Osteoblast (primary cell): ENCODE measurements around the gene B3GNT9. TPM values are rescaled to one million over a fixed set of nuclear protein-coding genes. Genes with fewer than 3 reads are reported as not detected.

Experiments used
- DNase-seq: peaks from one replicate; pipeline ENCODE4 v3.0.0; 2011; ENCODE audit warnings: low spot score, mixed read lengths; ENCODE audit not compliant: insufficient read length; ENCODE audit errors: missing footprints
- H2AFZ ChIP-seq: 2 replicates; pipeline ENCODE4 v1.6.0; 2011; ENCODE audit warnings: mild to moderate bottlenecking, low read length
- H3K27ac ChIP-seq: 2 replicates; pipeline ENCODE4 v1.5.1; 2011; ENCODE audit warnings: mild to moderate bottlenecking, low read depth, low read length, moderate library complexity
- H3K27me3 ChIP-seq: 2 replicates; pipeline ENCODE4 v1.6.0; 2012; ENCODE audit warnings: mild to moderate bottlenecking, control low read depth, inconsistent platforms, low read length, moderate library complexity; ENCODE audit not compliant: insufficient read depth
- H3K36me3 ChIP-seq: 2 replicates; pipeline ENCODE4 v1.5.1; 2011; ENCODE audit warnings: mild to moderate bottlenecking, low read length, control low read depth, moderate library complexity; ENCODE audit not compliant: insufficient read depth
- H3K4me1 ChIP-seq: 2 replicates; pipeline ENCODE4 v1.5.1; 2011; ENCODE audit warnings: mild to moderate bottlenecking, low read length, control low read depth, moderate library complexity; ENCODE audit not compliant: insufficient read depth
- H3K4me2 ChIP-seq: 2 replicates; pipeline ENCODE4 v1.6.0; 2011; ENCODE audit warnings: mild to moderate bottlenecking, low read length; ENCODE audit not compliant: insufficient read depth
- H3K4me3 ChIP-seq: fragments of 200-600 bp; sonication (generic); 3 replicates; pipeline ENCODE4 v1.5.1; 2012; ENCODE audit warnings: mild to moderate bottlenecking, low read length, inconsistent platforms; ENCODE audit not compliant: insufficient read depth
- H3K79me2 ChIP-seq: 2 replicates; pipeline ENCODE4 v1.6.0; 2012; ENCODE audit warnings: mild to moderate bottlenecking, low read length, control low read depth, inconsistent platforms; ENCODE audit not compliant: insufficient read depth
- H3K9me3 ChIP-seq: 2 replicates; pipeline ENCODE4 v1.5.1; 2011; ENCODE audit warnings: low read depth, low read length, control low read depth
- H4K20me1 ChIP-seq: 2 replicates; pipeline ENCODE4 v1.6.0; 2012; ENCODE audit warnings: mild to moderate bottlenecking, low read length, control low read depth; ENCODE audit not compliant: insufficient read depth
- total RNA-seq: library from RNA; depleted of rRNA; stranded (reverse); fragments of >200 nt; gene quantifications from 2 replicates; pipeline ENCODE4 v1.2.3, GENCODE V29; 2012
- TF ChIP-seq, protein P1 (sequence below): IDR thresholded peaks from 2 replicates; pipeline ENCODE4 v1.5.1; 2011; ENCODE audit warnings: mild to moderate bottlenecking, low read depth, low read length, moderate library complexity; ENCODE audit errors: extremely low read depth

Gene B3GNT9
- total RNA-seq, 1 donor = 58.6 TPM

DNA sequence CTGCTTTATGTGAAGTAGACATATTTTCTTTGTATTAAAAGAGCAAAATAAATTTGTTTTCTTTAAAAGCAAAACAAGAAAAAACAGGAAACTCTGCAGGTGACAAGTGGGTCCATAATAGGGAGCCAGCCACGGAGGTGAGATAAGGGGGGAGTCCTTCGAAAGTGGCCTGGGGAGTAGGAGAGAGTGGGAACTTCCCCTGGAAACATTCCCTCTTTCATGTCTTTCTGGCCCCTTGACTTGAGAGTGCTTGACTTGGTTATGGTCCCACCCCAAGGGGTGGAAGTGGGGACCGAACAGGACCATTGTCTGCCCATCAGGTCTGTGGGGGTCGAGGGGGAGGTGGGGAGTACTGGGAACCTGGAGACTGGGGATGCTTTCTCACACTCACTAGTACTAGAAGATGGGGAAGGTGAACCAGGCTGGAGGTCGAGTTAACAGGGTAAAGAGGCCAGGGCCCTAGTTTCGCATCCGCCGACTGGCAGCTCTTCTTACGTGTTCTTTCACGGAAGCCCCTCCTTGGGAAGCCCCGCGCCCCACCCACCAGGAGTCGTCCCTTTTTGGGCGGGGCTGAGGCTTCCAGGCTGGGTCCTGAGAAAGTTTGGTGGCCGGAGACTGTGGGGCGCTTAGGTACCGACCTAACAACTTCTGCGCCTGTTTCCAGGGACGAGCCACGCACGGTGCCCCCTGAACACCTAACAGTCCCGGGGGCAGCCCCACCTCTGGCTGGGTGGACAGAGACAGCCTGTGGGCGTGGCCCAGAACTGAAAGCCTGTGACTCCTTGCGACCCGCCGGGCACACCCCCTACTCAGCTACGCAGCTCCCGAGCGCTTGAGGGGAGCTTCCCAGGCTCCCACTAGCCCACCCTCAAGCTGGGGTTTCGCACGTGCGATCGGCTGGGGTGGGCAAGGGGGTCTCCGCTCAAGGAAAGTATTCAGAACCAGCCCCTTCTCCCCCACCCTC lies 8.1 kb upstream of the B3GNT9 start:
- Histone ChIP-seq H3K4me2 (peak overlapping the region; percentile 97), H3K4me1 (peaks cover 14% of the 10 kb centered on the region), H3K27ac (peak overlapping the region; percentile 37), H3K79me2 (peaks cover 4% of the 10 kb centered on the region), H3K36me3 (peaks cover 6% of the 10 kb centered on the region), H4K20me1 (peaks cover 52% of the 10 kb centered on the region), H2AFZ (peak overlapping the region; percentile 80), H3K27me3 (peaks cover 18% of the 10 kb centered on the region), H3K4me3 (peak overlapping the region; percentile 97), H3K9me3 (no peaks in the 10 kb centered on the region)
- DNase-seq = peak; percentile 97
- TF ChIP-seq, protein P1, sequence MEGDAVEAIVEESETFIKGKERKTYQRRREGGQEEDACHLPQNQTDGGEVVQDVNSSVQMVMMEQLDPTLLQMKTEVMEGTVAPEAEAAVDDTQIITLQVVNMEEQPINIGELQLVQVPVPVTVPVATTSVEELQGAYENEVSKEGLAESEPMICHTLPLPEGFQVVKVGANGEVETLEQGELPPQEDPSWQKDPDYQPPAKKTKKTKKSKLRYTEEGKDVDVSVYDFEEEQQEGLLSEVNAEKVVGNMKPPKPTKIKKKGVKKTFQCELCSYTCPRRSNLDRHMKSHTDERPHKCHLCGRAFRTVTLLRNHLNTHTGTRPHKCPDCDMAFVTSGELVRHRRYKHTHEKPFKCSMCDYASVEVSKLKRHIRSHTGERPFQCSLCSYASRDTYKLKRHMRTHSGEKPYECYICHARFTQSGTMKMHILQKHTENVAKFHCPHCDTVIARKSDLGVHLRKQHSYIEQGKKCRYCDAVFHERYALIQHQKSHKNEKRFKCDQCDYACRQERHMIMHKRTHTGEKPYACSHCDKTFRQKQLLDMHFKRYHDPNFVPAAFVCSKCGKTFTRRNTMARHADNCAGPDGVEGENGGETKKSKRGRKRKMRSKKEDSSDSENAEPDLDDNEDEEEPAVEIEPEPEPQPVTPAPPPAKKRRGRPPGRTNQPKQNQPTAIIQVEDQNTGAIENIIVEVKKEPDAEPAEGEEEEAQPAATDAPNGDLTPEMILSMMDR = no peak

- H3K27ac ChIP-seq = no peak overlapping the region
- H3K9me3 ChIP-seq = no peaks in the 10 kb centered on the region
- peaks cover 9% of the 10 kb centered on the region for H3K27me3 ChIP-seq
- TF ChIP-seq, protein P1 = no peak
- no peak overlapping the region for H2AFZ ChIP-seq
- peaks cover 4% of the 10 kb centered on the region for H3K79me2 ChIP-seq
- H3K4me1 ChIP-seq = peaks cover 11% of the 10 kb centered on the region
- no peak overlapping the region for H3K4me2 ChIP-seq
- no peak overlapping the region for H3K4me3 ChIP-seq
- peaks cover 6% of the 10 kb centered on the region for H3K36me3 ChIP-seq
- peaks cover 44% of the 10 kb centered on the region for H4K20me1 ChIP-seq
- peak; percentile 82 for DNase-seq
These were observed 7.3 kb upstream of the B3GNT9 start for GRCh38 chr16:67157892-67158635.

DNA sequence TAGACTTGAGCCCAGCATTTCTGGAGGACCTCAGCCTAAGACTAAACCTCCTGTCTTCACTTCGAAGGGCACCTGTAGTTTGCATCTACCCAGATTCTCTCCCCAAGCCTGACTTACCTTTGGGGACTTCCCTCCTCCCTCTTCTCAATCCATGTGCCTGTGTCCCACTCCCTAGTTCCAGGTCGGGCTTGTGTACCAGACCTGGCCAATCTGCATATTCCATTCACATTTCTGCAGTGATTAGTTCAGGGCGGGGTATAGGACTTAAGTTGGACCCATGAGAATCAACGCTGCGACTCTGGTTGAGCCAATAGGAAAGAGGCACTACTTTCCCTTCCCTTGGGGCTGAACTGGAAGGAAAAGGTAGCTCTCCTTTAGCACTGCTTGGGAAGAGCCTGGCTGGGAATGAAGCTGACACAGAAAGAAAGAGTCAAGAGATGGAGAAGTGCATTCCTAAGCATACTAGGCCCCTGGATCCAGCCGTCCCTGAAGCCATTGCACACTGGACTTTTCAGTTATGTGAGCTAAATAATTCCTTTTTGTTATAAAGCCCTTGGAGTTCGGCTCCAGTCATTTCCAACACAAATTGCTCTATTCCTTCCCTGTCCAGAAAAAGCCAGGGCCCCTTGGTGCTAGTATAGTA lies 6.4 kb upstream of the B3GNT9 start:
- no peak overlapping the region for H3K27ac ChIP-seq
- no peak overlapping the region for H3K4me3 ChIP-seq
- peaks cover 11% of the 10 kb centered on the region for H3K4me1 ChIP-seq
- peak; percentile 68 for DNase-seq
- peaks cover 4% of the 10 kb centered on the region for H3K79me2 ChIP-seq
- no peaks in the 10 kb centered on the region for H3K9me3 ChIP-seq
- no peak overlapping the region for H3K4me2 ChIP-seq
- TF ChIP-seq, protein P1 = no peak
- H3K27me3 ChIP-seq = peaks cover under 1% of the 10 kb centered on the region
- H4K20me1 ChIP-seq = peaks cover 40% of the 10 kb centered on the region
- H3K36me3 ChIP-seq = peaks cover 6% of the 10 kb centered on the region
- H2AFZ ChIP-seq = no peak overlapping the region
